OCI-LY3 (cell line): ENCODE results near the gene CTAGE1.

Experiments
- H2AFZ ChIP-seq: fragments of 200-600, 300-600 bp; shearing (Covaris generic); 2 replicates; pipeline ENCODE4 v1.6.0; 2014; ENCODE audit warnings: antibody characterized with exemption, low read depth, low read length
- H3K27ac ChIP-seq: fragments of 200-600, 300-600 bp; sonication (generic); 2 replicates; pipeline ENCODE4 v1.5.1; 2014; ENCODE audit warnings: mild to moderate bottlenecking, low read length, moderate library complexity, mixed read lengths
- H3K27me3 ChIP-seq: fragments of 200-600, 300-600 bp; sonication (generic); 2 replicates; pipeline ENCODE4 v1.6.1; 2014; ENCODE audit warnings: low read depth, low read length, mixed read lengths
- H3K36me3 ChIP-seq: fragments of 200-600, 300-600 bp; sonication (generic); replicated peaks from 2 replicates; pipeline ENCODE3; 2014; ENCODE audit warnings: low read depth, low read length, mixed read lengths
- H3K4me1 ChIP-seq: fragments of 300-600, 200-600 bp; sonication (generic); 2 replicates; pipeline ENCODE4 v1.6.1; 2014; ENCODE audit warnings: low read length, mixed read lengths
- H3K4me2 ChIP-seq: fragments of 200-600, 300-600 bp; sonication (generic); 2 replicates; pipeline ENCODE4 v1.6.1; 2014; ENCODE audit warnings: low read length, mixed read lengths
- H3K4me3 ChIP-seq: fragments of 300-600, 200-600 bp; sonication (generic); 2 replicates; pipeline ENCODE4 v1.5.1; 2014; ENCODE audit warnings: antibody characterized with exemption, mild to moderate bottlenecking, low read length, moderate library complexity
- H3K79me2 ChIP-seq: fragments of 300-600, 200-600 bp; shearing (Covaris generic); 2 replicates; pipeline ENCODE4 v1.6.1; 2014; ENCODE audit warnings: mild to moderate bottlenecking, low read length, mixed read lengths
- H3K9ac ChIP-seq: fragments of 300-600, 200-600 bp; shearing (Covaris generic); 2 replicates; pipeline ENCODE4 v1.6.0; 2014; ENCODE audit warnings: mild to moderate bottlenecking, low read length, moderate library complexity
- H3K9me3 ChIP-seq: fragments of 200-600, 300-600 bp; shearing (Covaris generic); 2 replicates; pipeline ENCODE4 v1.6.1; 2014; ENCODE audit warnings: low read length, mixed read lengths; ENCODE audit not compliant: insufficient read depth
- H4K20me1 ChIP-seq: fragments of 200-600, 300-600 bp; sonication (generic); 2 replicates; pipeline ENCODE4 v1.6.1; 2016; ENCODE audit warnings: low read length, mixed read lengths; ENCODE audit not compliant: insufficient read depth
- EZH2phosphoT487 ChIP-seq: fragments of 200-600 bp; shearing (Covaris generic); IDR thresholded peaks from 2 replicates; pipeline ENCODE4 v1.6.1; 2018; ENCODE audit warnings: antibody characterized with exemption, mixed run types, low read depth
- TF ChIP-seq, protein P1 (sequence below): fragments of 200-600, 300-600 bp; sonication (generic); IDR thresholded peaks from 2 replicates; pipeline ENCODE4 v1.5.1; 2014; ENCODE audit warnings: antibody characterized with exemption, low read length, low read depth

CTAGE1 gene

DNA sequence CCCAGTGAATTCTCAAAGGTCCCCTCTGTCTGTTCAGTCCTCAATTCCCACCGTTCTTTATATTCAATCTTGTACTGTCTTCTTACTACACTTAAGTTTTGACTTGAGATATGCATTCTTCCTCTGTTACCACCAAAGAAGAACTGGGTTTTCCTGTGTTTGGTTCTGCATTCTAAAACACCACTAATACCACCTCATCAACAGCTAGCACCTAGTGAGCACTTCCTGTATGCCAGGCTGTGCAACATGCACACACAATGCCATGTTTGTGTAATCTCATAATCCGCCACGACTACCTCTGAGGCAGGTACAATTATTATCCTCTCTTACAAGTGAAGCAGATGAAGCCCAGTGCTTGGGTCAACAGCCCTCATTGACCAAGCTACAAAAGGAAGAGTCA lies 11.8 kb upstream of the CTAGE1 start:
- no peaks in the 10 kb centered on the region for H3K79me2 ChIP-seq
- no peak overlapping the region for H3K4me2 ChIP-seq
- TF ChIP-seq EZH2phosphoT487, result no peak
- TF ChIP-seq, protein P1, sequence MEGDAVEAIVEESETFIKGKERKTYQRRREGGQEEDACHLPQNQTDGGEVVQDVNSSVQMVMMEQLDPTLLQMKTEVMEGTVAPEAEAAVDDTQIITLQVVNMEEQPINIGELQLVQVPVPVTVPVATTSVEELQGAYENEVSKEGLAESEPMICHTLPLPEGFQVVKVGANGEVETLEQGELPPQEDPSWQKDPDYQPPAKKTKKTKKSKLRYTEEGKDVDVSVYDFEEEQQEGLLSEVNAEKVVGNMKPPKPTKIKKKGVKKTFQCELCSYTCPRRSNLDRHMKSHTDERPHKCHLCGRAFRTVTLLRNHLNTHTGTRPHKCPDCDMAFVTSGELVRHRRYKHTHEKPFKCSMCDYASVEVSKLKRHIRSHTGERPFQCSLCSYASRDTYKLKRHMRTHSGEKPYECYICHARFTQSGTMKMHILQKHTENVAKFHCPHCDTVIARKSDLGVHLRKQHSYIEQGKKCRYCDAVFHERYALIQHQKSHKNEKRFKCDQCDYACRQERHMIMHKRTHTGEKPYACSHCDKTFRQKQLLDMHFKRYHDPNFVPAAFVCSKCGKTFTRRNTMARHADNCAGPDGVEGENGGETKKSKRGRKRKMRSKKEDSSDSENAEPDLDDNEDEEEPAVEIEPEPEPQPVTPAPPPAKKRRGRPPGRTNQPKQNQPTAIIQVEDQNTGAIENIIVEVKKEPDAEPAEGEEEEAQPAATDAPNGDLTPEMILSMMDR, result no peak
- H3K36me3 ChIP-seq, result no peaks in the 10 kb centered on the region
- no peak overlapping the region for H3K4me3 ChIP-seq
- H3K27ac ChIP-seq, result no peak overlapping the region
- no peak overlapping the region for H3K9ac ChIP-seq
- H2AFZ ChIP-seq, result no peak overlapping the region
- no peaks in the 10 kb centered on the region for H3K27me3 ChIP-seq
- no peaks in the 10 kb centered on the region for H3K9me3 ChIP-seq
- no peaks in the 10 kb centered on the region for H3K4me1 ChIP-seq
- no peaks in the 10 kb centered on the region for H4K20me1 ChIP-seq

DNA sequence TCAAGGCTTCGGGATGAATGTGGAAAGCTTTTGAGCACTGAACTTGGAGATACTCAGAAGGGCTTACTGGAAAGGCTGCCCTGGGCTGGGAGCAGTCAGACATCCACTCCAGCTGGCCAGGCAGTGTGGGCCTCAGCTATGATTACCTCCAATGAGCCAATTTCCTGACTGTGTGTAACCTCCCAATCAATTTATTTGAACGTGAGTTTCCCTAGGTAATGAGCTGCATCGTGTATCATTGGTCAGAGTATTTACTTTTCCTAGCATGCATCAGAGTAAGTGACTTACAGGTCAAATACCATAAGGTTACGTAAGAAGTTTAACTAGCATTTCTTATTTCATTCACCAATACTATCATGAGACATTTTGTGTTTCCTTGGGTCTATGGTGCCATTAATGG lies 11.0 kb upstream of the CTAGE1 start:
- no peaks in the 10 kb centered on the region for H3K36me3 ChIP-seq
- H3K4me2 ChIP-seq, result no peak overlapping the region
- H3K27ac ChIP-seq, result no peak overlapping the region
- H3K4me1 ChIP-seq, result no peaks in the 10 kb centered on the region
- H3K27me3 ChIP-seq, result no peaks in the 10 kb centered on the region
- TF ChIP-seq, protein P1, result no peak
- TF ChIP-seq EZH2phosphoT487, result no peak
- H3K4me3 ChIP-seq, result no peak overlapping the region
- H3K9ac ChIP-seq, result no peak overlapping the region
- no peaks in the 10 kb centered on the region for H3K79me2 ChIP-seq
- H3K9me3 ChIP-seq, result no peaks in the 10 kb centered on the region
- no peaks in the 10 kb centered on the region for H4K20me1 ChIP-seq
- H2AFZ ChIP-seq, result 0 out of 2 replicates have a peak overlapping the region, but pooled peaks have one; percentile 24

DNA sequence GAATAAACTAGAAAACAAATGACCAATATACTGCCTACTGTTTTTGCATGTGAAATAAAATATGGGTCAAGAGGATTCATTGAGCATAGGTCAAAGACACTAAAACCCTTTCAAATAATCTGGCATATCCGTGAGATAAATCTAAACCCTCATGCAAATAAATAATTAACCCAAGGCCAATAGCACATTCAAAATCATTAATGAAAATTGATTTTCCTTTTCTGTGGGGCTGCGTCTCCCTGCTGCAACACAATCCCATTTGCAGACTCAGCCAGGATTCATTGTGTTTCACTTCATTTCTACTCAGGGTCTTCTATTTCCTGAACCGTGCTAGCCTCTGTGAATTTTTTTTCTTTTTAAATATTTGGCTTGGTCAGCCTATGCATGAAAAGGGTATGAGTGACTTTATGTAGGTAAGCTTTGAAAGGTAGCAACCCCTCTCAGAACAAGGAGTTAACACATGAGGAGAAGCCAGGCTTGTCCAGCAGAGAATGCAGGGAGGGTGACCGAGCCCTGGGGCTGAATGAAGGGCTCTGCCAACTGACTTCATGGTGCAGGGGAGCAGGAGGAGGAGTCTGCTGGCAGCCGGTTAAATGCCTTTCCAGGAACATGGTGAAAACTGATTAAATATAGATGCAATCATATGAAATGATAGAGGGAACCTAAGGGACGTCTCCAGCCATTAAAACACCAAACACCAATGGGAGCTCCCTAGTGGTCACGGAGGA lies 10.3 kb upstream of the CTAGE1 start:
- no peaks in the 10 kb centered on the region for H3K27me3 ChIP-seq
- H3K9ac ChIP-seq, result no peak overlapping the region
- TF ChIP-seq EZH2phosphoT487, result no peak
- H4K20me1 ChIP-seq, result no peaks in the 10 kb centered on the region
- H3K9me3 ChIP-seq, result no peaks in the 10 kb centered on the region
- H3K27ac ChIP-seq, result no peak overlapping the region
- H3K4me2 ChIP-seq, result no peak overlapping the region
- no peak overlapping the region for H3K4me3 ChIP-seq
- no peaks in the 10 kb centered on the region for H3K36me3 ChIP-seq
- no peak overlapping the region for H2AFZ ChIP-seq
- H3K79me2 ChIP-seq, result no peaks in the 10 kb centered on the region
- no peaks in the 10 kb centered on the region for H3K4me1 ChIP-seq

DNA sequence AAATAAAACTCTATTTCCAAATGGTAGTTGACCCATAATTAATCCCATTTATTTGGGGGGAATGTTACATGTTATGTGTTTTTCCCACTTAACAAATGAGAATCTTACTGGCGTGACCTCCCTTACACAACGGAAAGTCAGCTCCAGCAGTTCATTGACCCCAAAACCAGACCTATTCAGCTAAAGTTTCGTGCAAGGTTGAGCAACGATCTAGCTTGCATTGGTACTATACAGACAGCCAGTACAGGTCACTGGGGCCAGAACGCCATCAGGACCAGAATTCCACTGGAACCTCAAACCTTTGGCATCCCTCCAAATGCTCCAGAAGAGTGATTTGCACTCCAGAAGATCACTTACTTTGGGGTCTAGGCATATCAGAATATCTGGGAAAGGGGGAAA lies 6.8 kb upstream of the CTAGE1 start:
- Histone ChIP-seq H3K4me1 (no peaks in the 10 kb centered on the region), H3K27me3 (no peaks in the 10 kb centered on the region), H3K27ac (no peak overlapping the region), H3K4me2 (no peak overlapping the region), H4K20me1 (no peaks in the 10 kb centered on the region), H3K79me2 (no peaks in the 10 kb centered on the region), H3K4me3 (no peak overlapping the region), H3K9me3 (no peaks in the 10 kb centered on the region), H2AFZ (no peak overlapping the region), H3K9ac (no peak overlapping the region), H3K36me3 (peaks cover 3% of the 10 kb centered on the region)
- TF ChIP-seq, protein P1, result no peak
- TF ChIP-seq EZH2phosphoT487, result no peak
